NCI-H1417 (cell line): ENCODE measurements around the gene TNKS2.
"Not testable (repeated sequence)": the region's sequence is repeated elsewhere in the genome, so short reads cannot be mapped to it uniquely, and the experiment has no call there.

Experiments used
- DNase-seq, 3 experiments: peaks; one replicate each; lab custom pipeline; 2025; lab: John Stamatoyannopoulos, UW

Gene TNKS2

DNA sequence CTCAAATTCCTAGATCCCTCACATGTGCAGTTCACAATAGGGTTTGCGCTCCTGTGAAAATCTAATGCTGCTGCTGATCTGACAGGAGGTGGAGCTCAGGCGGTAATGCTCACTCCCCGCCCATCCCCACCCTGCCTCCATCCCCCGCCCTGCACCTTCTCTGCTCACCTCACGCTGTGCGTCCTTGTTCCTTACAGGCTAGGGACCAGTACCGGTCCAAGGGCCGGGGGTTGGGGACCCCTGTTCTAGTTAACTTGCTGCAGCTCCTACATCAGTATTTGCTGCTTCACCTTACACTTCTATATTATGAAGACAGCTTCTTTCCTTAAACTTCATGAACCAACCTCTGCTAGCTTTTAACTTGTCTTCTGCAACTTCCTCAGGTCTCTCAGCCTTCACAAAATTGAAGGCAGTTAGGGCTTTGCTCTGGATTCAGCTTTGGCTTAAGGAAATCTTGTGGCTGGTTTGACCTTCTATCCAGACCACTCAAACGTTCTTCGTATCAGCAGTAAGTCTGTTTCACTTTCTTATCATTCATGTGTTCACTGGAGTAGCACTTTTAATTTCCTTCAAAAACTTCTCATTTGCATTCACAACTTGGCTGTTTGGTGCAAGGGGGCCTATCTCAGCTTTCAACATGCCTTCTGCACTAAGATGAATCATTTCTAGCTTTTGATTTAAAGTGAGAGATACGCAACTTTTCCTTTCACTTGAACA lies 1.7 kb upstream of the TNKS2 start:
- DNase-seq, result peak in 2 of 3 experiments; percentile 16 to 43

DNA sequence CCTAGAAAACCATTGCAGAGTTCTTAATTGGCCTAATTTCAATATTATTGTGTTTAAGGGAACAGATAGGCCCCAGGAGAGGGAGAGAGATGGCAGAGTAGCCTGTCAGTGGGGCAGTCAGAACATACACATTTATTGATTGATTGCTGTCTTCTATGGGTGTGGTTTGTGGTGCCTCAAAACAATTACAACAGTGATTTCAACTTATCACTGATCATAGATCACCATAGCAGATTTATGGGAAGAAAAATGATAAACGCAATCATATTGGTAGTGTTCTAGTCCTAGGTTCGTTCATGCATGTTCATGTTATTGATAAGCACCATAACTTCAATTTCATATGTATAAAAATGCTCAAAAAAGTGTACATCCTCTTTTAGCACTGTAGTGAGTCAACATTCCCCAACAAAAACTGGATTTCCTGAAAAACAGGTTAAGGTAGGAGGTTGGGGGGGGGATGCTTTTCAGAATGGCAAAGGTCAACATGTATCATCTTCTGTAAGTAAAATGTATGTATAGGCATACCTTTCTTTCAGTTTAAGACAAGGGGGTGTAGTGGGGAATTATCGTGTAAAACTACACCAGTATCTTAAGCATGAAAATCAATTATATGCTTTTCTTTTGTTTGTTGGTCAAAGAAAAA lies 1.1 kb upstream of the TNKS2 start:
- peak in 1 of 3 experiments; percentile 19 for DNase-seq

DNA sequence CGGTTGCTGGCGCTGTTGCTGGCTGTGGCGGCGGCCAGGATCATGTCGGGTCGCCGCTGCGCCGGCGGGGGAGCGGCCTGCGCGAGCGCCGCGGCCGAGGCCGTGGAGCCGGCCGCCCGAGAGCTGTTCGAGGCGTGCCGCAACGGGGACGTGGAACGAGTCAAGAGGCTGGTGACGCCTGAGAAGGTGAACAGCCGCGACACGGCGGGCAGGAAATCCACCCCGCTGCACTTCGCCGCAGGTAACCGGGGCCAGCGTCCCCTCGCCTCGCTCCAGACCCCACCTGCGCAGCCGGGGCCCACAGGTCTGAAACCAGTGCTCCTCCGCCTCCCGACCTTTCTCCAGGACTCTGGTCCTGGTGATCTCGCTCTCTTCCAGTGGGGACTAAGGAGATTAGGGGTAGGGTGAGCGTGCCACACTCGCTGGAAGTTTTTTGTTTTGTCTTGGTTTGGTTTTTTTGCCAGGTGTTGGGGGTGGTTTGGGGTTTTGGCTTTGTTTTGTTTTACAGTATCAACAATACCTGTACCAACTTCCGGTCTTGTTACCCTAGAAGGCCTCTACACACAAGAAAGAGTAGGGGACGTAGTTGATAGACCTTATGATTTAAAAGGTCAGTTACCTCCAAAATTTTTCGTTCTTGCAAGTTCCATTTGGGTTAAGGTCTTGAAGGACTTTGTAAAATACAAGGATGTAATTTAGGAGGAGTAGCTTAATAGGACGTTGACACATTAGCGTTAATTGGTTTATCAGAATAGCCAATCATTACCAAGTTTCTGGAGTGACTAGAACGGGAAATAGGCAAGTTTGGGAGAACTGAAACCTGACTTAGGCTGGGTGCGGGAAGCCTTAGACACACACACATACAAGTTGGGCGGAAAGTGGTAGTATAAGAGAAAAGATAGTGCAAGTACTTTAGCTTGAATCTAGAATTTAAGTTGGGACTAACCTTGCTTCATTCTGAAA lies 704 bp downstream of the TNKS2 start:
- peak; percentile 8 to 68 (median 58) for DNase-seq

DNA sequence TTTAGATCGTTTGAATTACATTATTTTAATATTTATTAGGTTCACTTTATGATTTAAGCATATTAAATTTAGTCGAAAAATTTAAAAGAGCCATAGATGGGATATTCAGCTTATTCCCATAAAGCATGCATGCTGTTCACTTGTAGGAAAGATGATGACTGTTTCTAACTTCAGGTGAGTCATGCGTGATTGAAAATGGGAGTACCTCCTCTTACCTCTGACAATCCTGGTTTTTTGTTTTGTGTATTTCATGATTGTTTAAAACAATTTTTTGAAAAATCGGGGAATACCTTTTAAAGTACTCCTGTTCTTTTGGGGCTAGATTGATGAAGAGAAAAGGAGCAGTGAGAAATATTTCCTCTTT lies 1.4 kb downstream of the TNKS2 start:
- no peak for DNase-seq

DNA sequence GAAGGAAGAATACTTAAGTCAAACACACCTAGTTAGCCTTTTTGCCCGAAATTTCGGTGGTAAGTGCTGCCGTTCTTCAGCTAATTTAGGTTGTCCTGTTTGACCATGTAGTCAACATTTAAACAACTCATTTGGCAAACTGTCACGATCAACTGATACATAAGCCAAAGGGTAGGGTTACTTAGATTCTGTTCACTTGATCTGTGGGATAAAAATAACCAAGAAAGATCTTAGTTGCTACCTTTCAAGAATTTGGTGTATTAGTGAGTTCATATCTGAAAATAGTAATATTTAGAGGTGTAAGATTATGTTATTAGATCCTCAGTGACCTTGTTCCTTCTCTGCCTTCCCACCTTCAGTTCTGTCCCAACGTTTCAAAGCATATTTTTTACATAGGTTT lies 2.0 kb downstream of the TNKS2 start:
- DNase-seq, result peak in 1 of 3 experiments; percentile 0

DNA sequence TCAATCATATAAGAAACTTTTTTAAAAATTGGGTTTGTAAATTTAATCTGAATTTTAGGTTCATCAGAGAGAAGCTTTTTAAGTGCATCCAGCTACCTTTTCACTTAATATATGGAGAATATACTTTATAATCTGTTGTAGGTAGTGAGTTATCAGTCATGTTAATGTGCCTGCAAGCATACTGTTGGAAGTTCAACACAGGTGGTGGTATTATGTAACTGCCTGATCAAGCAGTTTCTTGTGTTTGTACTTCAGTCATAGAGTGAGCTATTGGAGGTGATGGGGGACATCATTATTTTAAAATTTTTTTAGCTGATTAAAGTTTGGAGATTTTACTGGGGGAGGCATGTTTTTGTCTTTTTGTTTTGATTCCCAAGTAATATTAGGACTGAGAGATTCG lies 2.5 kb downstream of the TNKS2 start:
- no peak for DNase-seq

DNA sequence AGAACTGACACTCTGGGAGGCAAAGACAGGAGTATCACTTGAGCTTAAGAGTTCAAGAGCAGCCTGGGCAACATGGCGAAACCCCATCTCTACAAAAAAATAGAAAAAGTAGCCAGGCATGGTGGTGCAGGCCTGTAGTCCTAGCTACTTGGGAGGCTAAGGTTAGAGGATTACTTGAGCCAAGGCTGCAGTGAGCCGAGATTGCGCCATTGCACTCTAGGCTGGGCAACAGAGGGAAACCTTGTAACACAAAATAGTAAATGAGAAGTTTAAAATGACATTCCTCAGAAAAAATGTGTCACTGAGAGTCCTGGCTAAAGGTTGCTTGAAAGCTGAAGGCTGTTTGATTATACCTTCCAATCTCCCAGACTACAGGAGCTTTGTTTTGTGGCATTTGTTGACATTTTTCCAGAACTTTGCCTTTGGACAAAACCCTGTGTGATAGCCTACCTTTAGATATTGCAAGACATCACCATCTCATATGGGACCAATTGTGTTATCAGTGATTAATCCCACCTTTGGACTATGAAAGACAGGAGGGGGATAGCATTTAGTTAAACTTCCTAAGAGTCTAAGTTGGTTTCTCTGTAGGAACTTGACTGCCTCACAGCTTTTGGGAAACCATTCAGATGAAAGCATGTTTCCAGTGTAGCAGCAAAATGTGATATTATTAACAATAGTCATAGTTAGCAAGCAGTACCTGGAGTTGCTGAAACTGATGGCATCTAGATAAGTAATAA lies 5.3 kb downstream of the TNKS2 start:
- no peak for DNase-seq

DNA sequence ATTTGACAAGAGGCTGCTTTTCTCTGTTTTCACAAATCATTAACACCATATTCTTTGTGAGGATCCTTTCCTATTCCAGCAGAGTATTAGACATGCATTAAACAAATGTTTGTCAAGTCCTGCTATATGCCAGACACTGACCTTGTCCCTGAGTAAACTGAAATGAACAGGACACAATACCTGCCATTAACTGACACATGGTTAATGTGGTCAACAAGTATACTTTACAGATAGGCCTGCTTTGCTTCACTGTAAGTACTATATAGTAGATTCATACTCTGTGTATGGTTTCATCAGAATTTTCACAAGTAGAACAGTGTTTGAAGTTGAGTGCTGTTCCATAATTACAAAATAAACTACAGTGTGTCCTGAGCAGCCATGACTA lies 5.9 kb downstream of the TNKS2 start:
- no peak for DNase-seq

DNA sequence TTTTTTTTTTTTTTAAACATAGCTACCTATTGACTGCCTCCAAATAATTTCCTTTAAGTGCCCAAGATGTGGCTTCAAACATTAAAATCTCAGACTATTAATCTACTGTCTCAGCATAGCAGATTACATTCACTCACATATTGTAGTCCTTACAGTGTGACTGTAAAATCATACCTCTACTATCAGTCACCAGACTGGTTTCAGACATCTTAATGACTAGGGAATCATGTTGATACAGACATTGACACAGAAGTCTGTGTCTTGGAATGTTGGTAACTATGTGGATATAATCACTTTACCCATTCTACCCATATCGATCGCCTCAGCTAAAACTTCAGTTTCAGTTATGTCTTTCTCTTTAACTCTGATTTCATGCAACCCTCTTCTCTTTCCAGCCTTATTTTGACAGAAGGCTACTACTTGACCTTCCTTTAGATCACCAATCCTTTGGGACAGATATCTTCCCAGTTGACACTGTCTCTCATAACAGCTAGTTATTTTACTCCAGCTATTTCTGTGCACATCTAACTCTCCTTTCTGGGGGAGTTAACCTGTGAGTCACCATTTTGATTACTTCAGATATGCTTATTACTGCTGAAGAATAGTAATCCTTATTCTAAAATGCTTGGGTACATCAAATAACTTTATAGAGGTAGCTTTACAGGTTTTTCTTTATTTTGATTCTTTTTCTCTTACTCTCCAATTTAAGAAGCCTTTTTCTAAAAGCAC lies 7.0 kb downstream of the TNKS2 start:
- DNase-seq, result no peak

DNA sequence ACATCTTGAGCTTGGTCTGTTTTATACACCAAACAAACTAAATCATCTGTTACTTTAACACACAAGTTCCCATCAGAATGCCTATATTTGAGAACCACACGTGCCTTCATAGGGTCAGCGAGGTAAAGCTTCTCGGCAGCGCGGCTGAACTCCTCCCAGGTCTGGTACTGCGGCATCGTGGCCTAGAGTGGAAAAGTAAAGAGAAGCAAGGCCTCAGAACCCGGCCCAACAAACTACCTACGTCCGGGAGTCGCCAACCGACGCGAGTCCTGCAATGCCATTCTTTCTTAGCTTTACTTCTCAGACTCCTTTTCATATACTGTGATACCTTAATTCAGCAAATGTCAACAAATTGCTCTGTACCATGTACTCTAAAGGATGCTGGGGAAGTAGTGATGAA lies 9.0 kb downstream of the TNKS2 start:
- not testable (repeated sequence) for DNase-seq

DNA sequence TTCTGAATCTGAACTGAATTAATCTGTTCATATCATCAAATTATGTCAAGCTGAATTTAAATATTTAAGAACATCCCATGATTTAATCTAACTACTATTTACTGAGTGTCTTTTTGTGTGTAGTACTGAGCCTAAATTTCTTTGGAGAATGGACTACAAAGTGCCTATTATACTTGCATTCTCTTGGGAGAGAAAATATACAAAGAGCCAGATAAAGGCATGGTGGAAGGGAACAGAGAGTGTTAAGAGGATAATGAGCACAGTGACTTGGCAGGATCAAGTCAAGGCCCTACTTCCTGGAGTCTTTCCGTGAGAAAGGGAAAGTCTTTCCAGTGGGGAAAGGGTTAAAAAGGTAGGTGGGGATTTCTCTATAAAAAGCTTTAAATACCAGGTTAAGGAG lies 15.0 kb downstream of the TNKS2 start:
- DNase-seq, result no peak

DNA sequence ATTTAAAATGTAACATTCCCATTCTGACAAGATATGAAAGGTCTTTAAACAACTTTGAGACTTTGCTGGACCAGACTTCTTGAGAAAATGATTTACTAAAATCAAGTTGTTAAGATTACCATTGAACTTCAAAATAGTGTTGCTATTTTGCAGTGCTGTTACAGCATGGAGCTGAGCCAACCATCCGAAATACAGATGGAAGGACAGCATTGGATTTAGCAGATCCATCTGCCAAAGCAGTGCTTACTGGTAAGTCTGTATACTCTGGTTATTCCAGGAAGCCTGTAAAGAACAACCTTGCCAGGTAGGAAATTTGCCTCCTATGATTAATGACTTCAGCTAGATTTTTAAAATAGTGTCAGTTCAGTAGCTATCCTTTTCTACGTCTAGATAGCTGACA lies 18.8 kb downstream of the TNKS2 start:
- DNase-seq, result no peak

DNA sequence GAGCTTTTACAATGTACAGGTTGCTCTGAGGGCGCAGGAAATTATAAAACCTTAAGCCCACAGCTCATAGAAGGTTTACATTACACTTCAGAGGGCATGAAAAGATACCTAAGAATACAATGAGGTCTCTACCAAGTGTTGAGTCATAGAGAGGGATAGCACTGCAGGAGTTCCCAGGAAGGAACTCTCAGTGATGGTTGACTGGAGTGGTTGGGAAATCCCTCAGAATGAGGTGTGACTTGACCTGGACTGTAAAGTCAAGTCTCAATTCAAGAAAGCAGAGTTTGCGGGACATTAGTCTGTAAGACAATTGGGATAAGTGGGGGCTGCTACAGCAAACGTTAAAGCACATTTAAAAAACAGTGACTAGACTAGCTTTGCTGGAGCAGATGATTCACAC lies 21.9 kb downstream of the TNKS2 start:
- DNase-seq, result no peak

DNA sequence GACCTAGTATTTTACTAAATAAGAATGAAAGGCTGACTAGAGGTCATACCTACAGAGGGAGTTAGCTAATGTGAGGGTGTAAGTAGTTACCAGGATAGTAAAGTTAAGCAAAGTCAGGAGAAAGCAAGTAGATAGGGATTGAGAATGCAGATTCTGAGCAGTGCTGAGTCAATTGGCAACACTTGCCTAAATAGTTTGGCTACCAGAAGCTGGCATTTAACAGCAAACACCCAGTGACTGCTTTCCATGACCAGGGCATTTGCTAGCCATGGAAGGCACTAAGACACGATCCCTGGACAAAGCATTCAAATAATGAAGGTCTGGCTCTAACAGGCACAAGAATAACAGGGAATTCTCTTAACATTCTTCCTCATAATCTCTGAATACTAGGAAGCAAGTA lies 25.9 kb downstream of the TNKS2 start:
- DNase-seq, result no peak

DNA sequence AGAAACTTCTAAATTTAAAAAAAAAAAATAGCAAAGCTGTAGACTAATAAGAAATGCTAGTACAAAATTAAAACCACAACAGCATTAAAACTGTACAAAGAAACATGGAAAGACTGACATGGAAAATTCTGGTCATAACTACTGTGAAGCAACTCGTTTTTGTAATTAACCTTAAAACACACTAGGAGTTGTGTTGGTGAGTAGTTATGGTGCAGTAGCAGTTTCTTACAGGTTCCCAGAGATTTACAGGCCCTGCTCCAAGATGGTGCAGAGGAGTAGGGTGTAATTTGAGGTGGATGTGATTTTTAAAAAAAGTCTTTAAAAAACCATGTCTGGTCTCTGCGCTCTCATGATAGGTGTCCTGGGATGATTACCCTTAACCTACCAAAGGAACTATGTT lies 31.0 kb downstream of the TNKS2 start:
- DNase-seq, result no peak

DNA sequence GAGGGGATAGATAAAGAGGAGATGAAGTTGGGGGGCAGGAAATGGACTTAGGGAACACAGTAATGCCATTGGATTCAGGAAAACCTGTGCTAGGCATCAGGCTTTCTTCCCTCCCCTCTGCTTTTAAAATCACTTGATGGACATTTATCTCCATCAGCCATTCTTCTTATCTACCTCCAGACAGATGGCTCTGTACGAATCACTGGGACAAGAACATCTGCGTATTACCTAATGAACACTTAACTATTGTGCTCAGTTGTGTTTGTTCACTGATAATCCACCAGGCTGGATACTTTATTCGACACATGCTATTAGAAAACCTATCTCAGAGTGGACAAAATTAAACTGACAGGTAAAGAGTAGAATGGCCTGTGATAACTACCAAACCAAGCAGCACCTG lies 40.0 kb downstream of the TNKS2 start:
- no peak for DNase-seq

DNA sequence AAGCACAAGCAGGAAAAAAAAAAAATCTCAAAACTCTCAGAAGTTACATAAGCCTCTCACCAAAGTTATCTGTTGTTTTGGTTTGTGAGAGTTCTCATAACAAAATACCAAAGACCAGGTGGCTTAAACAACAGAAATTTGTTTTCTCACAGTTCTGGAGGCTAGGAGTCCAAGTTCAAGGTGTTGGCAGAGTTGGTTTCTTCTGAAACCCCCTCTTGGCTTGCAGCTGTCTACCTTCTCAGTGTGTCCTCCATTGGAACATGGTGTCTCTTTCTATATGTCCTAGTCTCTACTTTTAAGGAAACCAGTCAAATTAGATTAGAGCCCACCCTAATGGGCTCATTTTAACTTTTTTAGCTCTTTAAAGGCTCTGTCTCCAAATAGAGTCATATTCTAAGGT lies 44.9 kb downstream of the TNKS2 start:
- DNase-seq, result no peak

DNA sequence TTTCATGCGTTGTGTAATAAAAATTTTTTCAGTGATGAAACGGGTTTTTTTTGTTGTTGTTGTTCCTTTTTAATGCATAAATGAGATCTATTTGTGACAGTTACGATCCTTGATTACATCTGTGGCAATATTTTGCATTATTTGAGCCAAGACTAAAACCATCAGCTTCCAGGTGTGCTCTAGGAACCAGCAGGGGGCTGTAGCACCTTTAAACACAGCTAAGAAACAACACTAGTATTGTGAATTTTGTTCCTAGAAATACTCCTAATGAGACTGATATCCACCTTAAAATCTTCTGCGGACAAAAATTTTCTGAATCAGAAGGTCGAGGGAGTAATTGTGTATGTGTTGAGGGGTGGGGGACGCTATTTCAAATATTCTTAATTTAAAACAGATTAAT lies 58.4 kb downstream of the TNKS2 start:
- no peak for DNase-seq

DNA sequence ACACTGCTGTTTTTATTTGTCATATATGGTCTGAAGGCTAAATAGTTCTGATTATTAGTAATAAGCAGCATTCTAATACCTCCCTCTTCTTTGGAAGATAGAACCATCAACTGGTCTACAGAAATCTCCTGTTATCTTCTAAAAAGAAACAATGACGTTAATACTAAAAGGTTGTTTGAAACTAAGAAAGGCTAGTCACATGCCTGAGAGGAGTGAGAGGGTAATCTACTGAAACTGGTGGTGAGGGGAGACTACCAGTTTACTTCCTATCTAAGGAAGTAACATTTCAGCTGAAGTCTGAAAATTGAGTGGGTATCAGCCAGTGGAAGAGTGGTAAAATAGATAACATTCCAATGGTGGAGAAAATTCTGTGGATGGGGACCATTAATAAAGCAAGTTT lies 62.7 kb downstream of the TNKS2 start:
- no peak for DNase-seq

DNA sequence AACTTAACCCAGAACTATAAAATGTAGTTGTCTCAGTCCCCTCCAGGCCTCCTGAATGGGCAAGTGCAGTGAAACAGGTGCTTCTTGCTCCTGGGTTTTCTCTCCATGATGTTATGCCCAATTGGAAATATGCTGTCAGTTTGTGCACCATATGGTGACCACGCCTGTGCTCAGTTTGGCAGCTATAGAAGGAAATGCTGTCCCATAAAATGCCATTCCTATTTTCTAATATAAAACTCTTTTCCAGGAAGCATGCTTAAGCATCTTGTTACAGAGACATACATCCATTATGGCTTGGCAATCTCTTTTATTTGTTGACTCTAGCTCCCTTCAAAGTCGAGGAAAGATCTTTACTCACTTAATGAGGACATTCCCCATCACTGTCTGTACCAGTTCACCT lies 65.9 kb downstream of the TNKS2 start:
- no peak for DNase-seq

DNA sequence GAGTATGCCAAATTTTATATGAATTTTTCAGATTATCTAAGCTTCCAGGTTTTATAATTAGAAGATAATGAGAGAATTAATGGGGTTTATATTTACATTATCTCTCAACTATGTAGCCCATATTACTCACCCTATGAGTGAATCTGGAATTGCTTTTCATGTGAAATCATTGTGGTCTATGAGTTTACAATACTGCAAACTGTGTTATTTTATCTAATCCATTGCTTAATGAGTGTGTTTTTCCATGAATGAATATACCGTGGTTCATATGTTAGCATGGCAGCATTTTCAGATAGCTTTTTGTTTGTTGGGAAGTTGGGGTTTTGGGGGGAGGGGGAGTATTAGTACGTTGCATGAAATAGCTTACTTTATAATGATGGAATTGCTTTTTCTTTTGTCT lies 66.5 kb downstream of the TNKS2 start:
- no peak for DNase-seq
